Immature natural killer cell (primary cell): ENCODE results near the gene PHAX. TPM values are rescaled to one million over a fixed set of nuclear protein-coding genes. Genes with fewer than 3 reads are reported as not detected.
"Not testable (repeated sequence)": the region's sequence is repeated elsewhere in the genome, so short reads cannot be mapped to it uniquely, and the experiment has no call there.

Experiments
- DNase-seq, 3 donors: peaks; one replicate each; pipeline ENCODE4 v3.0.0; 2022; ENCODE audit warnings: mixed read lengths in 1 of 3
- H3K27ac Mint-ChIP-seq, 6 donors: one replicate each; pipeline ENCODE4 v1.8.0; 2020; ENCODE audit warnings: mixed read lengths in 6 of 6, mild to moderate bottlenecking in 5 of 6, inconsistent platforms in 4 of 6, moderate library complexity in 3 of 6
- H3K27me3 Mint-ChIP-seq, 3 donors: one replicate each; pipeline ENCODE4 v1.8.0; 2020 to 2021; ENCODE audit warnings: low read depth in 3 of 3, mild to moderate bottlenecking in 3 of 3, mixed read lengths in 3 of 3, moderate library complexity in 3 of 3, inconsistent platforms in 1 of 3
- H3K36me3 Mint-ChIP-seq, 3 donors: one replicate each; pipeline ENCODE4 v1.8.0; 2020; ENCODE audit warnings: mixed read lengths in 3 of 3, inconsistent platforms in 2 of 3, mild to moderate bottlenecking in 2 of 3
- H3K4me1 Mint-ChIP-seq, 2 donors: one replicate each; pipeline ENCODE4 v1.8.0; 2020; ENCODE audit warnings: inconsistent platforms in 2 of 2, mild to moderate bottlenecking in 2 of 2, mixed read lengths in 2 of 2, moderate library complexity in 1 of 2
- H3K4me3 Mint-ChIP-seq, 5 donors: one replicate each; pipeline ENCODE4 v1.8.0; 2020; ENCODE audit warnings: mild to moderate bottlenecking in 5 of 5, mixed read lengths in 5 of 5, inconsistent platforms in 3 of 5, moderate library complexity in 3 of 5
- H3K9me3 Mint-ChIP-seq, 6 donors: one replicate each; pipeline ENCODE4 v1.8.0; 2020; ENCODE audit warnings: mild to moderate bottlenecking in 6 of 6, mixed read lengths in 6 of 6, inconsistent platforms in 4 of 6, moderate library complexity in 3 of 6
- polyA plus RNA-seq, 3 donors: library from polyadenylated mRNA; unstranded; fragments of 300-500 nt; fragmentation: Illumina TruSeq; gene quantifications; one replicate each; pipeline ENCODE4 v1.2.3, GENCODE V29; 2021

The PHAX gene
- polyA plus RNA-seq, 3 donors from 2014 or later = 49.3 to 109 (median 70.5) TPM

GRCh38 chr5:126591549-126591948 lies 9.2 kb upstream of the PHAX start:
- Mint-ChIP-seq H3K27me3 (peaks cover 7 to 20% (median 8%) of the 10 kb centered on the region in 3 donors), H3K4me3 (no peak overlapping the region), H3K4me1 (peaks cover 12 to 21% of the 10 kb centered on the region in 2 donors), H3K9me3 (no peaks in the 10 kb centered on the region), H3K27ac (no peak overlapping the region), H3K36me3 (no peaks in the 10 kb centered on the region)
- DNase-seq = no peak

- Mint-ChIP-seq H3K27me3 (peaks cover 4 to 20% (median 8%) of the 10 kb centered on the region in 3 donors), H3K27ac (no peak within 1 kb of the TSS), H3K4me1 (peaks cover 12 to 21% of the 10 kb centered on the region in 2 donors), H3K9me3 (no peaks in the 10 kb centered on the region), H3K4me3 (peak within 1 kb of the TSS; percentile 76 to 85 (median 80)), H3K36me3 (no peaks in the 10 kb centered on the region)
- DNase-seq = peak; percentile 3 to 22 (median 10)
Measured at GRCh38 chr5:126594748-126595485, 5.8 kb upstream of the PHAX start, which contains the start of gene ALDH7A1. Gene ALDH7A1, minus strand, starts transcription at chr5:126595219. Its CDS starts 21 bp downstream, at chr5:126595198.

- Mint-ChIP-seq H3K9me3 (no peaks in the 10 kb centered on the region), H3K4me1 (peaks cover 15 to 26% of the 10 kb centered on the region in 2 donors), H3K27ac (no peak overlapping the region), H3K27me3 (peaks cover 4 to 22% (median 11%) of the 10 kb centered on the region in 3 donors), H3K4me3 (peak overlapping the region; percentile 76 to 85 (median 80)), H3K36me3 (no peaks in the 10 kb centered on the region)
- DNase-seq = no peak
Measured at GRCh38 chr5:126595486-126596083, 5.2 kb upstream of the PHAX start.

DNA sequence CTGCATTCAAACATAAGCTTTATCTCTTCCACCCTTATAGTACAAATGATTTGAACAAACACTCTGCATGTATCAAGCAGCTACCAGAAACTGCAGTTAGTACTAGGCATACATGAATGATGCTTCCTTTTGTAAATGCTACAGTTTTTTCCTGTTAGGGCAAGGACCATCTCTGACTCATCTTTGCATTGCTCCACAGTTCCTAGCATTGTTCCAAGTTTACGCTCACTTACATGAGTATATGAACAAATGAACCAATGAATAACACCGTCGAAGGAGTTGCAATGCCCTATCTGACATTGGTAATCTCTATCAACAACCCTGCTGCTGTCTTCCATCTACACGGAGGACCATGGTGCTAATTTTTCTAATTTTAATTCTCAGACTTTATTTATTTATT lies 3.6 kb upstream of the PHAX start:
- peak overlapping the region in 1 of 5 donors; percentile 50 for H3K4me3 Mint-ChIP-seq
- no peak for DNase-seq
- H3K27me3 Mint-ChIP-seq = peaks cover 5 to 24% (median 14%) of the 10 kb centered on the region in 3 donors
- peaks cover 24 to 38% of the 10 kb centered on the region in 2 donors for H3K4me1 Mint-ChIP-seq
- no peaks in the 10 kb centered on the region for H3K36me3 Mint-ChIP-seq
- H3K9me3 Mint-ChIP-seq = no peaks in the 10 kb centered on the region
- H3K27ac Mint-ChIP-seq = no peak overlapping the region

- Mint-ChIP-seq H3K9me3 (no peaks in the 10 kb centered on the region), H3K4me1 (peaks cover 32 to 43% of the 10 kb centered on the region in 2 donors), H3K27me3 (peaks cover 1 to 11% (median 6%) of the 10 kb centered on the region in 3 donors), H3K36me3 (peaks cover 6% of the 10 kb centered on the region in 3 donors), H3K27ac (no peak overlapping the region), H3K4me3 (peak overlapping the region in 3 of 5 donors; percentile 23 to 98 (median 97))
- DNase-seq = no peak
Measured at GRCh38 chr5:126599499-126599898, 1.2 kb upstream of the PHAX start.

DNA sequence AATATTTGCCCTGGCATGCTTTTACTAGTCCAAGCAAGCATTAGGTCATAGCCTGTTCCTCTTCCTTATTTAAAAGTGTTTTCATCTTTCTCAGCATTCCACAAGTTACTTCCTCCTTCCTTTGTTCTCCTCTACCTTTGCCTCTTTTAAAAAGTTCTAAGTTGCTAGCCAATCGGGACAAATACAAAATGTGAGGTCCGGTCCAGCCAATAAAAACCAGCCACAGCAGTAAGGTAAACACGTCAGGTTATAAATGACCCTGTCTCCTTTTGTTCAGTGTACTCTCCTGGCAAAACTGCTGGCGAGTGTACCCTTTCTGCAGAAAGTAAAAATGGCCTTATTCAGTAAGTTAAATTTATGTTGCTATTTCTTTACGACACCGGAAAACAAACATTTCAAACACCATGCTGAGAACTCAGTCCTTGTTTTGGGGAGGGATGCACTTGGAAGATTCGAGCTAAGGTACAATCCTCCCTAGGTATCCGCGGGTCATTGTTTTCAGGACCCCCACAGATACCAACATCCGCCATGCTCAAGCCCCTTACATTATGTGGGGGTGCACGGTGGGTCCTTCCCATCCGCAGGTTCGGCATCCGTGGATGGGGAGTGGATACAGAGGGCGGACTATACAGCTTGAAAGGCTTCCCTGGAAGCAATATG lies 646 bp upstream of the PHAX start:
- H3K4me3 Mint-ChIP-seq = peak overlapping the region; percentile 96 to 100 (median 98)
- not testable (repeated sequence) for H3K9me3 Mint-ChIP-seq, H3K36me3 Mint-ChIP-seq, H3K27me3 Mint-ChIP-seq, DNase-seq
- H3K27ac Mint-ChIP-seq = peak overlapping the region; percentile 58 to 98 (median 86)
- peaks cover 28 to 39% of the 10 kb centered on the region in 2 donors for H3K4me1 Mint-ChIP-seq

GRCh38 chr5:126603402-126603991 lies 2.8 kb downstream of the PHAX start:
- H3K27me3 Mint-ChIP-seq = peaks cover 1 to 6% (median 3%) of the 10 kb centered on the region in 3 donors
- H3K36me3 Mint-ChIP-seq = peaks cover 9 to 28% (median 10%) of the 10 kb centered on the region in 3 donors
- no peaks in the 10 kb centered on the region for H3K9me3 Mint-ChIP-seq
- peaks cover 44 to 64% of the 10 kb centered on the region in 2 donors for H3K4me1 Mint-ChIP-seq
- DNase-seq = no peak
- H3K27ac Mint-ChIP-seq = peak overlapping the region in 3 of 6 donors; percentile 26 to 57 (median 51)
- peak overlapping the region in 2 of 5 donors; percentile 29 to 47 for H3K4me3 Mint-ChIP-seq

GRCh38 chr5:126605525-126605924 lies 4.8 kb downstream of the PHAX start:
- H3K9me3 Mint-ChIP-seq = no peaks in the 10 kb centered on the region
- no peak for DNase-seq
- H3K27me3 Mint-ChIP-seq = peaks cover 1 to 4% (median 2%) of the 10 kb centered on the region in 3 donors
- peaks cover 14 to 35% (median 15%) of the 10 kb centered on the region in 3 donors for H3K36me3 Mint-ChIP-seq
- H3K4me3 Mint-ChIP-seq = peak overlapping the region in 2 of 5 donors; percentile 6 to 21
- H3K4me1 Mint-ChIP-seq = peaks cover 46 to 66% of the 10 kb centered on the region in 2 donors
- peak overlapping the region in 1 of 6 donors; percentile 75 for H3K27ac Mint-ChIP-seq

DNA sequence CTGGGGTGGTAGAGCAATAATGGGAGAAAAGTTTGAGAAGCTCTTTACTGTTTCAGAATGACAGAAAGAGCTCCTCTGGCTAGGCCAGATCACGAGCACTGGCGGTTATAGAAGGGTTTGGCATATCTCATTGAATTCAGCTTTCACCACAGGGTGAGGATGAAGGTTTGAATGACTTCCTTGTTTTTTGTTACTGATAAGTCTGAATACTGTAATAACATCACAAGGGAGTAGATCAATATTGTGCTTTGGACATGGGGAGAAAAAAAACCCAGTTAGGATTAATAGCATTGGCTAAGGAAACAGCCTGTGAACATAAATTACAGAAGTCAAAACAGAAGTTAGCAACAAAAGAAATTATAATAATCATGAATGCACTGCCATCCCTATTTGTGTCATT lies 9.4 kb downstream of the PHAX start:
- Mint-ChIP-seq H3K9me3 (no peaks in the 10 kb centered on the region), H3K4me1 (peaks cover 36 to 58% of the 10 kb centered on the region in 2 donors), H3K36me3 (peaks cover 8 to 32% (median 15%) of the 10 kb centered on the region in 3 donors)

GRCh38 chr5:126610616-126611015 lies 9.9 kb downstream of the PHAX start:
- H3K4me1 Mint-ChIP-seq = peaks cover 33 to 58% of the 10 kb centered on the region in 2 donors
- no peak overlapping the region for H3K4me3 Mint-ChIP-seq
- H3K9me3 Mint-ChIP-seq = no peaks in the 10 kb centered on the region
- no peak overlapping the region for H3K27ac Mint-ChIP-seq
- peaks cover 8 to 31% (median 15%) of the 10 kb centered on the region in 3 donors for H3K36me3 Mint-ChIP-seq
- H3K27me3 Mint-ChIP-seq = no peaks in the 10 kb centered on the region
- DNase-seq = no peak

More for the DNA sequence above, 9.4 kb downstream of the PHAX start:
- H3K27me3 Mint-ChIP-seq = no peaks in the 10 kb centered on the region
- no peak for DNase-seq
- peak overlapping the region in 2 of 6 donors; percentile 12 to 49 for H3K27ac Mint-ChIP-seq
- no peak overlapping the region for H3K4me3 Mint-ChIP-seq

DNA sequence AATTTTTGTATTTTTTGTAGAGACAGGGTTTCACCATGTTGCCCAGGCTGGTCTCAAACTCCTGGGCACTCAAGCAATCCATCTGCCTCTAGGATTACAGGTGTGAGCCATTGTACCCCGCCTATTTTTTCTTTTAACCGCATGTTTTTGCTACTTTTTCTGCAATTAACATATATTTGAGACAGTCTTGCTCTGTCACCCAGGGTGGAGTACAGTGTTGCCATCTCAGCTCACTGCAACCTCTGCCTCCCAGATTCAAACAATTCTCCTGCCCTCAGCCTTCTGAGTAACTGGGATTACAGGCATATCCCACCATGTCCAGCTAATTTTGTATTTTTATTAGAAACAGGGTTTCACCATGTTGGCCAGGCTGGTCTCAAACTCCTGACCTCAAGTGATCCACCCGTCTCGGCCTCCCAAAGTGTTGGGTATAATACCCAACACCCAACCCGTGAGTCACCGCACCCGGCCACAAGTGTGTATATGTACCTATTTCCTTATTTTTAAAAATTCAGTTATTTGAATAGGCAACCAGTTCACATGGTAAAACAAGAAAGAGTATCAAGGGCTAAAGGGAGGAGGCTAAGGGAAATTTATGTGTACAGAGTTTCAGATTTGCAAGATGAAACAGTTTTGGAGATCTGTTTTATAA lies 13.3 kb downstream of the PHAX start:
- Mint-ChIP-seq H3K4me1 (peaks cover 17 to 34% of the 10 kb centered on the region in 2 donors), H3K36me3 (peaks cover 4 to 22% (median 15%) of the 10 kb centered on the region in 3 donors), H3K4me3 (no peak overlapping the region), H3K27me3 (peaks cover 0 to 2% (median 0%) of the 10 kb centered on the region in 3 donors), H3K27ac (peak overlapping the region in 1 of 6 donors; percentile 31), H3K9me3 (no peaks in the 10 kb centered on the region)
- no peak for DNase-seq

DNA sequence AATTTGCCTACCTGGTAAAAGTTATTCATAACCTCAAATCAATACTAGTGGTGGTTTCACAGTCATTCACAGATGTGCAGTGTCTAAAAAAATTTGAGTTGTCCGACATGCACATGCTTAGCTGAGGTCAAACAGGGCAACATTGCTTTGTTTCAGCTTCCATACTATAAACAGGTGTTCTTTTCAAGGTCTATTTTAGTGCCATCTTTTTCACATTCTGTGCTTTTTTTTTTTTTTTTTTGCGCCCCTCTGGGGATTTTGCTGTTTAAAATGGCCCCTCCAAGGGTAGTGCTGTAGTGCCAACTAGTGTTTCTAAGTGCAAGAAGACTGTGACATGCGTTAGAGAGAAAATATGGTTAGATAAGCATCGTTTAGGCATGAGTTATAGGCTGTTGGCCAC lies 14.5 kb downstream of the PHAX start:
- Mint-ChIP-seq H3K36me3 (peaks cover 2 to 23% (median 10%) of the 10 kb centered on the region in 3 donors), H3K9me3 (no peaks in the 10 kb centered on the region), H3K27me3 (peaks cover 0 to 2% (median 0%) of the 10 kb centered on the region in 3 donors), H3K27ac (no peak overlapping the region), H3K4me3 (no peak overlapping the region), H3K4me1 (peaks cover 13 to 28% of the 10 kb centered on the region in 2 donors)
- no peak for DNase-seq

DNA sequence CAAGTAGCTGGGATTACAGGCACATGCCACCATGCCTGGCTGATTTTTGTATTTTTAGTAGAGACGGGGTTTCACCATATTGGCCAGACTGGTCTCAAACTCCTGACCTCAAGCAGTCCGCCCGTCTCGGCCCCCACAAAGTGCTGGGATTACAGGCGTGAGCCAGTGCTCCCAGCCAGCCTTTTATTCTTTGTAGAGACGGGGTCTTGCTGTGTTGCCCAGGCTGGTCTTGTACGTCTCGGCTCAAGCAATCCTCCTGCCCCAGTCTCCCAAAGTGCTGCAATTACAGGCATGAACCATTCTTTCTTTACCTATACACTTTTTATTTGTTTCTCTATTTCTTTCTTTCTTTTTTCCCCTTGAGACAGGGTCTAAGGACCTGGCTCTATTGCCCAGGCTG lies 16.9 kb downstream of the PHAX start:
- H3K9me3 Mint-ChIP-seq, DNase-seq, H3K4me3 Mint-ChIP-seq, H3K27me3 Mint-ChIP-seq: not testable (repeated sequence)
- peaks cover 7 to 11% of the 10 kb centered on the region in 2 donors for H3K4me1 Mint-ChIP-seq
- peak overlapping the region in 1 of 6 donors; percentile 74 for H3K27ac Mint-ChIP-seq
- peaks cover 0 to 16% (median 4%) of the 10 kb centered on the region in 3 donors for H3K36me3 Mint-ChIP-seq
